GM12878 (cell line): ENCODE data around the gene SLC15A5.

ENCODE experiments used
- BHLHE40 ChIP-seq, 2 experiments: fragments of 450-650 bp in 1 of 2; IDR thresholded peaks; 2 replicates each; pipeline ENCODE4 v1.6.1; 2011 to 2017; ENCODE audit warnings: low read depth in 2 of 2, borderline replicate concordance in 1 of 2, improper control_type of control experiment in 1 of 2, low read length in 1 of 2, mild to moderate bottlenecking in 1 of 2
- CBX3 ChIP-seq: fragments of 200-600 bp; sonication (generic); IDR thresholded peaks from 2 replicates; pipeline ENCODE4 v1.6.1; 2016; ENCODE audit warnings: low read depth, borderline replicate concordance
- CEBPB ChIP-seq, 2 experiments: fragments of 150-350 bp in 1 of 2; IDR thresholded peaks; 2 replicates each; pipeline ENCODE4 v1.6.1; 2012 to 2014; ENCODE audit warnings: low read depth in 2 of 2, low read length in 2 of 2, borderline replicate concordance in 1 of 2, inconsistent platforms in 1 of 2
- IKZF1 ChIP-seq: fragments of 450-650 bp; conservative IDR thresholded peaks from 2 replicates; pipeline ENCODE4 v1.6.1; 2017; ENCODE audit warnings: antibody characterized with exemption, mild to moderate bottlenecking
- SMARCA5 ChIP-seq: fragments of 450-650 bp; IDR thresholded peaks from 2 replicates; pipeline ENCODE4 v1.6.1; 2017; ENCODE audit warnings: mild to moderate bottlenecking

DNA sequence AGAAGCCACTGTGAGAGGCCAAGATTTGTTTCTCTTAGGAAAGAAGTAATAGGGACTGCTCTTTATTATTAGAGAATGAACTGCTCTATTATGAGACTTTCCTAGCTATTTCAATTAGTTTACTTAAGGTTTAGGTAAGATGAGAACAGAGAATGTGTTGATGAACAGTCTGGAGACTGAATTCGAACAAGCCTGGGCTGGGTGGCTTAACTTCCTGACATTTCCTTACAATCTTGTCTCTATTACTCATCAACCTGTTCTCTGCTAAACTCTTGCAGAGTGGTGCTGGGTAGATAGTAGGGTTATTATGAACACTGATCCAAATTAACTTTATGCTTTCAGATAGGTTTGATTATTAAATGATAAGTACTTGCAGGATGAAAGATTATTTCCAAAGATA lies 31.2 kb downstream of the SLC15A5 start:
- TF ChIP-seq BHLHE40 (IDR thresholded peaks at IDR 0.05; ENCODE audit: borderline replicate concordance in 1 of 2, low read depth in 2 of 2, low read length in 1 of 2) (no peak), CBX3 (no peak), IKZF1 (no peak), CEBPB (IDR thresholded peaks at IDR 0.05; ENCODE audit: borderline replicate concordance in 1 of 2, low read depth in 2 of 2, low read length in 2 of 2) (no peak), SMARCA5 (no peak)
